ENCODE measurements around the gene MEX3A. TPM values are rescaled to one million over a fixed set of nuclear protein-coding genes. Genes with fewer than 3 reads are reported as not detected.
A peak's percentile ranks its signal among the peaks of the same experiment; 100 is the strongest.

MEX3A gene
- total and polyA plus RNA-seq, 3 donors from 2014 or later, result 0.87 to 3.0 (median 2.4) TPM

GRCh38 chr1:156104861-156105832 lies 22.9 kb upstream of the MEX3A start:
- 39 to 49% methylated on average over 11 of the region's 11 CpGs for WGBS, 2 donors

DNA sequence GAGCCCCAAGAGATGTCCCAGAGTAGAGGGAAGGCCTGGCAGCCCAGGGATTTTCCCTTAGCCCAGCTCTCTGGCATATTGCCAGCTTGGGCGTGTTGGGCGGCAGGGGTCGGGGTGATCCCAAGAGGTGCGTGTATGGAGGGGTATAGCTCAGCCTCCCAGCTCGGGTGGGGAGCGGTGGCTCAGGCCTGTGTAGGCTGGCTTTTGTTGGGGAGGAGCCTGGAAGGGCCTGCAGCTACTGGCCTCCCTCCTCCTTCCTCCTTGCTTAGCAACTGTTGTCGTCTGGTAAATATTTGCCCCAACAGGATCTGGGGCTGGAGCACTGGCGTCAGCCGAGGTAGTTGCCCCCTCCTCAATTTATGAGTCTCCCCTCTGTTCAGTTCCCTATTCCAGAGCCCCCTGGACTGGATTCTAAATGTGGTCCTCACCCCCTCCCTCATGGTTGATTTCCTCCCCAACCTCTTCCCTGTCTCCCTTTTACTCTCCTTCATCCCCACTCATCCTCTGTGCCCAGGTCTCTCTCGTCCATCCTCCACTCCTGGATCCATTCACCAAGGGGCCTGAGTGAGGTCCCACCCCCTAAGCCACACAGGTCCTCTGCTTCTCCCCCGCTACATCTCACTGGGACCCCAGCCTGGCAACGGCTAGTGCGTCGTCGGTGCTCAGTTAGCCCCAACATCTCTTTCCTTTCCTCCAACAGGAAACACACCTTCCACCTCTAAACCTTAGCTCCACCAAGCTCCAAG lies 22.0 kb upstream of the MEX3A start:
- Histone ChIP-seq H3K27ac (peak overlapping the region; percentile 59 to 97), H3K36me3 (ENCODE audit: low read depth, missing control alignments) (no peaks in the 10 kb centered on the region), H3K4me3 (no peak overlapping the region), H3K9me3 (no peaks in the 10 kb centered on the region), H3K27me3 (no peaks in the 10 kb centered on the region), H3K4me1 (peaks cover 56% of the 10 kb centered on the region)
- intact Hi-C loops (cut with DNase I; ENCODE audit: low total_unique reads), result no loop called here
- DNase-seq, result peak; percentile 58
- TF ChIP-seq POLR2A (IDR thresholded peaks at IDR 0.05), result no peak
- no peak for TF ChIP-seq CTCF (IDR thresholded peaks at IDR 0.05)
- 41 to 58% methylated on average over 11 to 15 of the region's 15 CpGs for WGBS, 2 donors

More at GRCh38 chr1:156104861-156105832, 22.9 kb upstream of the MEX3A start:
- Histone ChIP-seq H3K27ac (peak overlapping the region; percentile 96 to 97), H3K9me3 (no peaks in the 10 kb centered on the region), H3K4me1 (peaks cover 56% of the 10 kb centered on the region), H3K4me3 (no peak overlapping the region), H3K27me3 (no peaks in the 10 kb centered on the region), H3K36me3 (ENCODE audit: low read depth, missing control alignments) (no peaks in the 10 kb centered on the region)
- TF ChIP-seq POLR2A (IDR thresholded peaks at IDR 0.05), result no peak
- no peak for TF ChIP-seq CTCF (IDR thresholded peaks at IDR 0.05)
- intact Hi-C loops (cut with DNase I; ENCODE audit: low total_unique reads), result no loop called here
- no peak for DNase-seq

GRCh38 chr1:156103521-156103947 lies 21.3 kb upstream of the MEX3A start:
- WGBS, 2 donors, result 57 to 76% methylated on average over 7 to 9 of the region's 9 CpGs
- peak overlapping the region; percentile 59 to 97 for H3K27ac ChIP-seq

More at GRCh38 chr1:156103521-156103947, 21.3 kb upstream of the MEX3A start:
- TF ChIP-seq CTCF (IDR thresholded peaks at IDR 0.05) (no peak), POLR2A (IDR thresholded peaks at IDR 0.05) (no peak)
- Histone ChIP-seq H3K4me1 (peaks cover 56% of the 10 kb centered on the region), H3K9me3 (no peaks in the 10 kb centered on the region), H3K4me3 (no peak overlapping the region), H3K27me3 (no peaks in the 10 kb centered on the region), H3K36me3 (ENCODE audit: low read depth, missing control alignments) (no peaks in the 10 kb centered on the region)
- no peak for DNase-seq
- intact Hi-C loops (cut with DNase I; ENCODE audit: low total_unique reads), result no loop called here

Measured in testis (tissue), 3 donors.